ENCODE measurements around the gene ING4. TPM values are rescaled to one million over a fixed set of nuclear protein-coding genes. Genes with fewer than 3 reads are reported as not detected.

Gene ING4
- 10 to 100 TPM; 13.4 to 52.9 (median 41.4) TPM for total RNA-seq

- TF ChIP-seq CTCF (IDR thresholded peaks at IDR 0.05; ENCODE audit: low read depth): no peak
These were observed at the start of gene ING4 for GRCh38 chr12:6662906-6663742. Gene ING4, minus strand, starts transcription at chr12:6663119. Its CDS starts 18 bp downstream, at chr12:6663101.

GRCh38 chr12:6708960-6709394, 46.1 kb upstream of the ING4 start:
- TF ChIP-seq CTCF (IDR thresholded peaks at IDR 0.05; ENCODE audit: low read depth): no peak

- no peak for TF ChIP-seq CTCF (IDR thresholded peaks at IDR 0.05; ENCODE audit: low read depth)
These were observed 40.7 kb upstream of the ING4 start for GRCh38 chr12:6703631-6704030.

- TF ChIP-seq CTCF (IDR thresholded peaks at IDR 0.05; ENCODE audit: low read depth): no peak
These were observed 38.3 kb upstream of the ING4 start for GRCh38 chr12:6701078-6701768.

- TF ChIP-seq CTCF (IDR thresholded peaks at IDR 0.05; ENCODE audit: low read depth): no peak
These were observed 37.7 kb upstream of the ING4 start, which contains the start of gene PIANP for GRCh38 chr12:6700646-6701051. Gene PIANP, minus strand, starts transcription at chr12:6700815. Its CDS starts 2,754 bp downstream, at chr12:6698061.

- no peak for TF ChIP-seq CTCF (IDR thresholded peaks at IDR 0.05; ENCODE audit: low read depth)
These were observed 37.2 kb upstream of the ING4 start for GRCh38 chr12:6699989-6700645.

Data from subcutaneous adipose tissue (tissue), 4 donors.